OCI-M2 (cell line): ENCODE results near the gene MOB2.

Source experiments
- DNase-seq: peaks from one replicate; lab custom pipeline; 2025; ENCODE audit not compliant: unreplicated experiment; lab: John Stamatoyannopoulos, UW

Gene MOB2

DNA sequence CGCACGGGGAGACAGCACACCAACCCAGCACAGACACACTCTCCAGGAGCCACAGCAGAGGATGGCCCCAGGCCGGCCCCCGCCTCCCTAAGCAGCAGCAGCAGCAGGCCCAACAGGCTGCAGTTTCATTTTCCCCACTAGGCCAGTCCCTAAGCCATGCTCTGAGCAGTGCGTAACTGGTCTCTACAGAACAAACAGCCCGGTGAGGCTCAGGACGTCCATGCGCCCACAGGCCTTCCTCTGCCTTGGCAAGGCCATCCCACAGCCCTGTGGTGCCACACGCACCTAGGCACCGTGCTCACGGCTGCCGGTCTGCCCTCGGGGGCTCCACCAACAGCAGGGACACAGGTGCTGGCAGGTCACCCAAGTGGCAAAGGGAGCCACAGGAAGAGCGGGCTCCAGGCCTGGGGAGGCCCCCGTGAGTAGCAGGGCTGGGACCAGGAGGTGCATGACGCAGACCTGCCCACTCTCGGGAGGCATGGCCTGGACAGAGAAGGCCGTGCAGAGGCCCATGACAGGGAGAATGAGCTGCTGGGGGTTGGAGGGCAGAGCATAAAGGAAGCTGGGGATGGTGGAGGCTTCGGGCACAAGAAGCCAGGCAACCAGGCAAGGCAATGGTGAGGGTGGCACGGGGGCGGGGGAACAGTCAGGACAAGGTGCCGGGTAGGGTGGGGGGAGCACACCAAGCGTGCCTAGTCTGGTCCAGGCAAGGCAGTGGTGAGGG, 1.4 kb upstream of the MOB2 start:
- DNase-seq, result no peak

- DNase-seq, result no peak
These were observed 692 bp upstream of the MOB2 start for GRCh38 chr11:1487091-1487850.

GRCh38 chr11:1485504-1485885, 1.1 kb downstream of the MOB2 start:
- no peak for DNase-seq

DNA sequence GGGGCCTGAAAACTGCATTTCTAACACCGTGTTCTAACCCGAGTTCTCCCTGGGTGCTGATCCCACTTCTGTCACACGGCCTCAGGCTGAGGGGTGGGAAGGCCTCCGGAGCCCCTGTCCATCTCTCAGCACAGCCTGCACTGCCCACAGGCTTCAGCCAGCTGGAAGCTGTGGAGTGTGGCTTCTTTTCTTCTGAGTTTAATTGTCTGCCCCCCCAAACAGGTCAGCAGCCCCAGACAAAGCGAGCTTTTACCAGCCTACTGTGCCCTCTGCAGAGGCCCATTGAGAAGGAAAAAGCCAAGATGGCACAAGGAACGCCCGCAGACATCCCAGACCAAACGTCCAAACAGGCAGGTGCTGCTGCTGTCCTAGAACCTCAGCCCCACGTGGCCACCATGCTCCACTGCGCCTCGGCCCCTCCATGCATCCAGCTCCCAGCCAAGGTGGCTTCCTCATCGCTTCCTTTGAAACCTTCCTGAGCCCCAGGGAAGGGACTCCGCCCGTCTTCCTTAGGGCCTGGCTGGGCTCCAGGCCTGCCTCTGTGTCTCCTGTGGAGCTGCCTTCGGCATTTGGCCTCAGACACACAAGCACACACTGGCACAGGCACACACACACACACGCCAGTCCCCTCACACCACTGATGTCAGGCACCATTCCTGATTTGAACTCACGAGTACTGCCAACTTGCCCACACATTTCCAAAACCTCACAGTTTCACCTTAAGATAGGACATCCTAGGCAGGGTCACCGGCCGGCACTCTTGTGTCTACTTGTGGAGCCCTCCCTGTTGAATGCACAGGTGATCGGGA, 1.7 kb downstream of the MOB2 start:
- no peak for DNase-seq

- DNase-seq, result no peak
These were observed 2.4 kb downstream of the MOB2 start for GRCh38 chr11:1484061-1484671.

- DNase-seq, result no peak
These were observed 3.1 kb downstream of the MOB2 start for GRCh38 chr11:1483445-1483961.

- no peak for DNase-seq
These were observed 3.8 kb downstream of the MOB2 start for GRCh38 chr11:1482581-1483444.

DNA sequence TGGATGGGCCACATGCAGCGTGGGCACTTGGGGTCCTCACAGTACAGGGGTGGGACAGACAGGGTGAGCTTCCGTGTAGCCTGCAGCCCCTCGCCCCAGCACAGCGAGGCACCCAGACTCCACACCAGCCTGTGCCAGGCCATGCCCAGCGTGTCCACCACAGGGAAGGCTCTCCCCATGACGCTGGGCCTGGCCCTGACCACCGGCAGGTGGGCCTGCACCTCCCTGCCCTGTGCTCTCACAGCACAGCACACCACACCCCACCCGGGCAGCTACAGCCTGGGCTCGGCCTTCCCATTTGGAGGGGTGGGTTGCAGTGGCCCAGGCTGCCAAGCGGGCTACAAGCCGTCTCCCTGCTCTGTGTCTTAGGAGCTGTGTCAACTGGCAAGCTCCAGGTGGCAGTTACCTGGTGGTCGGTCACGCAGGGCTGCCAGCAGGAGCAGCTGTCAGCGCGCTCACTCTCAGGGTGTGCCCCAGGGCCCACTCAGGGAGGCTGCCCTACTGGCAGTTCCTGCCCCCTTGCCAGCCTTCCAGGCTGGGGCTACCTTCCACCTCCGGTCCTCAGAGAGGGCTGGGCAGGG, 4.6 kb downstream of the MOB2 start:
- DNase-seq, result no peak

- DNase-seq, result no peak
These were observed 5.1 kb downstream of the MOB2 start for GRCh38 chr11:1481483-1481825.

DNA sequence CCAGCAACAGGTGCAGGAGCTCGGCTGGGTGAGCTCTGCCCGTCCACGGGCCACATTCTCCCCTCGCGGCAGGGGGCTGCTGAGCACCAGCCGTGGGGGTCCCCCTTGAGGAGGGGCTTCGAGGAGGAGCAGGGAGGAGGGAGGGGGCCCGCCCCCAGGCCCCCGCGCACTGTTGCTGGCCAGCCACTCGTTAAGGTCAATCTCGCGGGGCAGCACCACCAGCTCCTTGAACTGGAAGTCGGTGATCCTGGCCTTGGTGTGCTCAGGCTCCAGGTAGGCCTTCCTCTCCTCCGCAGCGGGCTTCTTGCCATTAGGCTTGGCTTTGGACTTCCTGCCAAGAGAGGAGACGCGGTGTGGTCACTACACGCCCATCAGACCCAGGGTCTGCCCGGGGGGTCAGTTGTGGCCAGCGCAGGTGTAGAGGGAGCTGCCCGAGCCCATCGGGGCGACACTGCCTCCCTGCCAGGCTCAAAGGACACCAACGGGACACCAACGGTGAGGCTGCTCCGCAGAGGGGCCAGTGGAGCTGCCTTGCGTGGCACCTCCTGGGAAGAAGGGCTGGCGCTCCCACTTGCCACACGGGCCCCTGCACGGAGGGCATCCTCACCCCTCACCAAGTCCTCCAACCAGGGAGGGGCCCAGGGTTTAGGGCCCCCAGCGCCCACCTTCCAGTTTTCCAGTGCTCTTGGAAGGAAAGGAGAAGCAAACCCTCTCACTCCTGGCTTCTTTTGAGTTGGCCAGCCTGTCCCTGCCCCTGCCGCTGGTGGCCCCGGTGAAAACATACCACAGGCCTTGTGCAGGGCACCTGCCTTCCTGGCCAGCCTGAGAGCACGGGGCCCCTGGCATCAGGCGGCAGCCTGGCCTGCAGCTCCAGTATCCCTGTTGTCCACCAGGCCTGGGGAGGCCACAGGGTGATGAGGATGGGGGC, 5.8 kb downstream of the MOB2 start:
- DNase-seq, result no peak

- DNase-seq, result no peak
These were observed 6.4 kb downstream of the MOB2 start for GRCh38 chr11:1480191-1480554.

GRCh38 chr11:1479678-1480118, 6.9 kb downstream of the MOB2 start:
- DNase-seq, result no peak

DNA sequence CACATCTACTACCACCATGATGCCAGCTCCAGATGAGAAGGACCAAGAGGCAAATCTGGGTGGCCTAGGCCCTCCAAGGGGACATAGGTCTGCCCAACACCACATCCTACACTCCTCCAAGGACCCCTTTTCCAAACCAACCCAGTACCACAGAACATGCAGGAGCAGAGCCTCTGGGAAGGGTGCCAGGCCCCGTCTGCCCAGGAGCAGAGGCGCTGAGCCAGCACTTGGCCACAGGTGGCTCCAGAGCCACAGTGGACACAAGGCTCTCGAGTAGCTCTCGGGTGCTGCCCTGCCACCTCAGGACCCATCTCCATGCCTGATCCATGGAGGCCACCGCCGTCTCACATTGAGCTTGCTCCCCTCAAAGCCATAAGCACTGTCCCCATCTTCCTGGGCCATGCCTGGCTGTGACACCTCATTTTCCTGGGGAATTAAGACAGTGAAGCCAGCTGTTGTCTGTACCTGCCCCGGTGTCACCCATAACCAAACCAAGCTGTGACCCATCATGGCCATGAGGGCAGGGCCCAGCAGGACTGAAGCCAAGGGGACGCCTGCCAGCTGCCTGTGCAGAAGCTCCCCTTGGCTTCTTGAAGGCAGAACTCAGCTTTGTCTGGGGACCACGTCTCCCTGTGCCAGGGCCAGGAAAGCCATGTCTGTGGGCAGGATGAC, 7.4 kb downstream of the MOB2 start:
- DNase-seq, result no peak

DNA sequence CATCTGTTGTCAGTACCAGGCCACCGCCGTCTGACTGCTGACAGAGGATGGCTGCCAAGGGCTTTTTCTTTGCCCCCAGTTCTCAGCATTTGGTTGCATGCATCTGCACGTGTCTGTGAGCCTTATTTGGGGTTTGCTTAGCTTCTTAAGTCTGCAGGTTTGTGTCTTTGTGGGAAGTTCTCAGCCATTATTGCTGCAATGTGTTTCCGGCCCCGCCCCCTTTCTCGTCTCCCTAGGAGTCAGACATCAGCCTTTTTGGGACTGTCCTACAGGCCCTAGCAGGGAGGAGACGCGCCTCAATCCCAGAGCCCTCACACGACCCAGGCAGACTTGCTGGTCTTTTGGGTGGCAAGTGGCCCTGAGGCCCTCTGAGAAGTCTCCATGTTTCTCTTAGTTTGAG, 8.0 kb downstream of the MOB2 start:
- no peak for DNase-seq

DNA sequence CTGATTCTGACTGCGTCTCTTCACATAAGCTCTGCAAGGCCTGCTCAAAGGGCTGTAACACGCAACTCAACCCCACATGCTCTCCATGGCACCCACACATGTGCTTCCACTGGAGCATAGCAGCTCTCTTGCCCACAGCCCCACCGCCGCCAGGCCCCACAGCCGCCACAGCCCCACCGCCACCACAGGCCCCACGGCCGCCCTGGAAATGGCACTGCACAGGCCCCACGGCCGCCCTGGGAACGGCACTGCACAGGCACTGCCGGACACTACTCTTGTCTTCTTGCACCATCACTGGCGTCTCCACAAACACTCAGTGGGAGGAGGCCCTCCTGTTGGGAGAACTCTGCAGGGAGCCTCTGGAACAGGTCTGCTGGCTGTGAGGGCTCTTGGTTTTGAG, 8.6 kb downstream of the MOB2 start:
- no peak for DNase-seq

DNA sequence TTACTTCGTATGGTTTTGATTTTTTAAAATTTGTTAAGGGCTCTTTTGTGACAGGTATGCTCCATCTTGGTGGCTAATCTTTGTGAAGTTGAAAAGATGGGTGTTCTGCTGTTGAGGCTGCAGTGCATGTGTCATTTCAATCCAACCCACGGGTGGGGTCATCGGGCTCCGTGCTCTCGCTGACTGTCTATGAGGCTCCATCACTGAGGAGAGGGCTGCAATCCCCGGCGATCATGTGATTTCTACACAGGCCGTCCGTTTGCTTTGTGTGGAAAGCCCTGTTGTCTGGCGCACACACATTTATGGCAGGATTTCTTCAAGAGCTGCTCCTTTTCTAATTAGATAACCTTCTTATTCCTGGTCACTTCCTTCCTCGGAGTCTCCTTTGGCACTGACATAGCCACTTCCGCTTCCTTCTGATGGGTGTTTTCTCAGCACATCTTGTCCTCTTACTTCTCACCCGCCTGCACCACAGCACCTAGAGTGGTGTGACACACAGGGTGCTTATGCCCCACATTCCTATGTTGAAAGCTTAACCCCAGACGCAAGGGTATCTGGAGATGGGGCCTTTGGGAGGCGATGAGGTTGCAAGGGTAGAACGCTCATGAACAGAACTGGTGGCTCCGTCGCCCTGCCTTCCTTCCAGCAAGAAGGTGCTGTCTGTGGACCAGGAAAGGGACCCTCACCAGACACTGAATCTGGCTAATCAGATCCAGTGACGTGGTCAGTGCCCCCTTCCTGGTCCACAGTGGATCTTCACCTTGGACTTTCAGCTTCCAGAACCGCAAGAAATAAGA, 9.4 kb downstream of the MOB2 start:
- no peak for DNase-seq

DNA sequence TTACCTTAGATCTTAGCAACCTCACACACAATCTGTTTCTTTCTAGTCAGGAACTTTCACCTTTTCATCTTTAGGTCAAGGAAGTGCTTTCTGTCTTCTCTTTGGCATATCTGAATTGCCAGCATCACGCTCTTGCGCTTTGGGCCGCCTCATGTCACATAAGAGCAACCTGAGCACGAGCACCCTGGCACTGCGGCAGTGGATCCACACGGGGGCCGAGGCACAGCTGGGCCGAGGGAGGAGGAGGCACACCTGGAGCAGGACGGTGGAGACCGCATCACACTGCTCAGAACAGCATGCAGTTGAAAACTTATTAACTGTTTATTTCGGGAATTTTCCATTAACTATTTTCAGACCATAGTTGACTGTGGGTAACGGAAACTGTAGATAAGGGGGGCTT, 10.7 kb downstream of the MOB2 start:
- no peak for DNase-seq

- no peak for DNase-seq
These were observed 12.8 kb downstream of the MOB2 start for GRCh38 chr11:1473786-1474185.
